Mesenchymal stem cell (in vitro differentiated cells and primary cell): ENCODE results near the gene UBE2D3.

Experiments used
- DNase-seq: peaks from one replicate; pipeline ENCODE4 v3.0.0-alpha.2; 2013
- H2AFZ ChIP-seq: one replicate; pipeline ENCODE4 v1.6.1; 2013; ENCODE audit warnings: low read depth, mild to moderate bottlenecking, control low read depth, inconsistent platforms, low read length, moderate library complexity
- H2AK5ac ChIP-seq: 2 replicates; pipeline ENCODE4 v1.6.1; 2013; ENCODE audit warnings: low read length, moderate library complexity, mild to moderate bottlenecking, inconsistent platforms; ENCODE audit not compliant: severe bottlenecking
- H2BK120ac ChIP-seq: one replicate; pipeline ENCODE4 v1.6.1; 2013; ENCODE audit warnings: low read depth, mild to moderate bottlenecking, inconsistent platforms, low read length, moderate library complexity
- H2BK12ac ChIP-seq, 2 experiments: one replicate each; pipeline ENCODE4 v1.6.1; 2013; ENCODE audit warnings: inconsistent platforms in 2 of 2, low read length in 2 of 2, mild to moderate bottlenecking in 2 of 2, moderate library complexity in 2 of 2, control low read depth in 1 of 2
- H2BK15ac ChIP-seq: one replicate; pipeline ENCODE4 v1.6.1; 2013; ENCODE audit warnings: mild to moderate bottlenecking, low read depth, inconsistent platforms; ENCODE audit not compliant: poor library complexity, severe bottlenecking
- H2BK5ac ChIP-seq: 2 replicates; pipeline ENCODE4 v1.6.1; 2013; ENCODE audit warnings: low read depth, mild to moderate bottlenecking, low read length, control low read depth, inconsistent platforms; ENCODE audit not compliant: poor library complexity, severe bottlenecking
- H3K14ac ChIP-seq, 2 experiments: one replicate each; pipeline ENCODE4 v1.6.1; 2013; ENCODE audit warnings: inconsistent platforms in 2 of 2, low read length in 2 of 2, control low read depth in 1 of 2, mild to moderate bottlenecking in 1 of 2, moderate library complexity in 1 of 2
- H3K18ac ChIP-seq, 2 experiments: one replicate each; pipeline ENCODE4 v1.6.1; 2013; ENCODE audit warnings: inconsistent platforms in 2 of 2, low read length in 2 of 2, control low read depth in 1 of 2, low read depth in 1 of 2, mild to moderate bottlenecking in 1 of 2
- H3K23ac ChIP-seq, 2 experiments: one replicate each; pipeline ENCODE4 v1.6.1; 2013; ENCODE audit warnings: inconsistent platforms in 2 of 2, low read length in 2 of 2, mild to moderate bottlenecking in 2 of 2, moderate library complexity in 2 of 2, control low read depth in 1 of 2
- H3K27ac ChIP-seq: 2 replicates; pipeline ENCODE4 v1.5.1; 2013; ENCODE audit warnings: mild to moderate bottlenecking, moderate library complexity, low read length, control low read depth, inconsistent platforms; ENCODE audit not compliant: poor library complexity, severe bottlenecking
- H3K27me3 ChIP-seq, 2 experiments: 2 replicates each; pipeline versions ENCODE4 v1.6.1 to v1.7.0; 2013; ENCODE audit warnings: low read length in 2 of 2, mild to moderate bottlenecking in 2 of 2, moderate library complexity in 2 of 2, control low read depth in 1 of 2, inconsistent platforms in 1 of 2; ENCODE audit not compliant: control insufficient read depth in 1 of 2, insufficient read depth in 1 of 2
- H3K36me3 ChIP-seq, 2 experiments: 2 replicates each; pipeline versions ENCODE4 v1.6.1 to v1.7.0; 2013; ENCODE audit warnings: low read length in 2 of 2, control low read depth in 1 of 2, inconsistent platforms in 1 of 2, low read depth in 1 of 2, mild to moderate bottlenecking in 1 of 2; ENCODE audit not compliant: insufficient read depth in 2 of 2, control insufficient read depth in 1 of 2
- H3K4ac ChIP-seq, 2 experiments: one replicate each; pipeline ENCODE4 v1.6.1; 2013; ENCODE audit warnings: inconsistent platforms in 2 of 2, low read length in 2 of 2, mild to moderate bottlenecking in 2 of 2, moderate library complexity in 2 of 2, control low read depth in 1 of 2, low read depth in 1 of 2
- H3K4me1 ChIP-seq: 2 replicates; pipeline ENCODE4 v1.6.1; 2013; ENCODE audit warnings: low read depth, low read length, control low read depth; ENCODE audit not compliant: control insufficient read depth, insufficient read depth
- H3K4me2 ChIP-seq: 2 replicates; pipeline ENCODE4 v1.6.1; 2013; ENCODE audit warnings: low read length, mild to moderate bottlenecking, inconsistent platforms; ENCODE audit not compliant: poor library complexity, severe bottlenecking
- H3K4me3 ChIP-seq, 2 experiments: 2 replicates each; pipeline versions ENCODE4 v1.5.1 to v1.7.0; 2013; ENCODE audit warnings: low read length in 2 of 2, mild to moderate bottlenecking in 2 of 2, control low read depth in 1 of 2, low read depth in 1 of 2; ENCODE audit not compliant: insufficient read depth in 1 of 2
- H3K79me1 ChIP-seq: replicated peaks from 2 replicates; pipeline ENCODE4 v1.6.1; 2013; ENCODE audit warnings: mild to moderate bottlenecking, control low read depth, low read length, inconsistent platforms; ENCODE audit not compliant: poor library complexity, severe bottlenecking
- H3K9ac ChIP-seq: 2 replicates; pipeline ENCODE4 v1.7.0; 2013; ENCODE audit warnings: mild to moderate bottlenecking, low read length, moderate library complexity
- H3K9me3 ChIP-seq: 2 replicates; pipeline ENCODE4 v1.7.0; 2013; ENCODE audit warnings: mild to moderate bottlenecking, low read length; ENCODE audit not compliant: control insufficient read depth
- H4K8ac ChIP-seq: one replicate; pipeline ENCODE4 v1.6.1; 2013; ENCODE audit warnings: inconsistent platforms, mild to moderate bottlenecking, low read length, moderate library complexity
- H4K91ac ChIP-seq: one replicate; pipeline ENCODE4 v1.6.1; 2013; ENCODE audit warnings: mild to moderate bottlenecking, low read length, inconsistent platforms
- WGBS: methylation state at CpG from one replicate; pipeline ENCODE4 v1.1.7; 2013; ENCODE audit warnings: mixed read lengths; 5-methylcytosine and 5-hydroxymethylcytosine counted together

The UBE2D3 gene

GRCh38 chr4:102824398-102824797 lies 3.0 kb downstream of the UBE2D3 start:
- Histone ChIP-seq H3K79me1 (no peaks in the 10 kb centered on the region), H3K18ac (no peak overlapping the region), H3K4ac (no peak overlapping the region), H3K4me3 (peak overlapping the region in 1 of 2 experiments; percentile 95), H4K8ac (no peak overlapping the region), H3K4me1 (peaks cover 5% of the 10 kb centered on the region), H3K9me3 (no peaks in the 10 kb centered on the region), H3K9ac (peak overlapping the region; percentile 99), H2BK15ac (no peak overlapping the region), H2AFZ (no peak overlapping the region), H2AK5ac (no peak overlapping the region), H3K27me3 (no peaks in the 10 kb centered on the region), H2BK12ac (no peak overlapping the region), H2BK120ac (no peak overlapping the region), H3K27ac (no peak overlapping the region), H3K23ac (no peak overlapping the region), H2BK5ac (no peak overlapping the region), H3K4me2 (peak overlapping the region; percentile 65), H4K91ac (no peak overlapping the region), H3K14ac (no peak overlapping the region), H3K36me3 (peaks cover 0 to 11% of the 10 kb centered on the region in 2 experiments)
- DNase-seq = peak; percentile 42
- 84% methylated on average over 1 of the region's 2 CpGs for WGBS

GRCh38 chr4:102823897-102824296 lies 3.5 kb downstream of the UBE2D3 start:
- Histone ChIP-seq H3K9ac (peak overlapping the region; percentile 99), H3K27ac (no peak overlapping the region), H2BK15ac (no peak overlapping the region), H2BK5ac (no peak overlapping the region), H2AK5ac (no peak overlapping the region), H2BK12ac (no peak overlapping the region), H3K27me3 (no peaks in the 10 kb centered on the region), H3K4ac (no peak overlapping the region), H3K4me1 (peaks cover 2% of the 10 kb centered on the region), H3K4me2 (peak overlapping the region; percentile 58), H3K4me3 (peak overlapping the region in 1 of 2 experiments; percentile 95), H3K18ac (no peak overlapping the region), H3K9me3 (no peaks in the 10 kb centered on the region), H2AFZ (no peak overlapping the region), H4K8ac (no peak overlapping the region), H3K79me1 (no peaks in the 10 kb centered on the region), H4K91ac (no peak overlapping the region), H3K14ac (no peak overlapping the region), H3K36me3 (peaks cover 0 to 12% of the 10 kb centered on the region in 2 experiments), H3K23ac (no peak overlapping the region), H2BK120ac (no peak overlapping the region)
- WGBS = 88% methylated on average over 2 of the region's 4 CpGs
- DNase-seq = no peak

GRCh38 chr4:102823464-102823863 lies 3.9 kb downstream of the UBE2D3 start:
- H2BK12ac ChIP-seq = no peak overlapping the region
- no peak overlapping the region for H4K8ac ChIP-seq
- no peak overlapping the region for H3K14ac ChIP-seq
- no peak overlapping the region for H4K91ac ChIP-seq
- peaks cover 2% of the 10 kb centered on the region for H3K4me1 ChIP-seq
- H2BK5ac ChIP-seq = no peak overlapping the region
- no peak overlapping the region for H3K23ac ChIP-seq
- WGBS = 100% methylated on average over 1 of the region's 4 CpGs
- no peak overlapping the region for H2AK5ac ChIP-seq
- H3K4me2 ChIP-seq = peak overlapping the region; percentile 58
- no peak overlapping the region for H3K18ac ChIP-seq
- no peak for DNase-seq
- no peaks in the 10 kb centered on the region for H3K79me1 ChIP-seq
- no peak overlapping the region for H3K27ac ChIP-seq
- no peak overlapping the region for H2BK120ac ChIP-seq
- no peak overlapping the region for H2AFZ ChIP-seq
- H3K27me3 ChIP-seq = no peaks in the 10 kb centered on the region
- H3K9ac ChIP-seq = peak overlapping the region; percentile 99
- peaks cover 0 to 12% of the 10 kb centered on the region in 2 experiments for H3K36me3 ChIP-seq
- no peak overlapping the region for H3K4ac ChIP-seq
- H3K9me3 ChIP-seq = no peaks in the 10 kb centered on the region
- H2BK15ac ChIP-seq = no peak overlapping the region
- peak overlapping the region in 1 of 2 experiments; percentile 95 for H3K4me3 ChIP-seq

- H3K9me3 ChIP-seq = no peaks in the 10 kb centered on the region
These were observed 7.6 kb downstream of the UBE2D3 start for GRCh38 chr4:102819588-102820365.

More at GRCh38 chr4:102819588-102820365, 7.6 kb downstream of the UBE2D3 start:
- Histone ChIP-seq H3K4me2 (no peak overlapping the region), H4K8ac (no peak overlapping the region), H3K36me3 (peaks cover 0 to 21% of the 10 kb centered on the region in 2 experiments), H3K14ac (no peak overlapping the region), H3K9ac (peak overlapping the region; percentile 99), H3K4me1 (peaks cover 2% of the 10 kb centered on the region), H3K79me1 (no peaks in the 10 kb centered on the region), H2BK5ac (no peak overlapping the region), H3K4me3 (peak overlapping the region in 1 of 2 experiments; percentile 95), H3K4ac (no peak overlapping the region), H2BK15ac (no peak overlapping the region), H3K23ac (no peak overlapping the region), H2AK5ac (no peak overlapping the region), H2BK120ac (no peak overlapping the region), H4K91ac (no peak overlapping the region), H3K18ac (no peak overlapping the region), H2BK12ac (no peak overlapping the region), H3K27me3 (no peaks in the 10 kb centered on the region), H2AFZ (no peak overlapping the region), H3K27ac (no peak overlapping the region)
- WGBS = 85% methylated on average over 3 of the region's 8 CpGs
- no peak for DNase-seq
